GM23338 (cell line): ENCODE data around the gene FOXM1. TPM values are rescaled to one million over a fixed set of nuclear protein-coding genes. Genes with fewer than 3 reads are reported as not detected.

Experiments
- ATAC-seq: fragments of 200-7000 bp; cut with Tn5 transposase; 3 replicates; pipeline ENCODE4 v1.9.1; 2020
- DNase-seq: peaks from one replicate; pipeline ENCODE4 v3.0.0-alpha.2; 2015; ENCODE audit warnings: low spot score
- H2AFZ ChIP-seq: fragments of 200-600 bp; sonication (generic); 2 replicates; pipeline ENCODE4 v1.8.0; 2016; ENCODE audit warnings: antibody characterized with exemption, mild to moderate bottlenecking, moderate library complexity
- H3F3A ChIP-seq: fragments of 200-600 bp; sonication (generic); replicated peaks from 2 replicates; pipeline ENCODE4 v1.8.0; 2017; ENCODE audit warnings: antibody characterized with exemption, mixed run types, low read depth
- H3K27ac ChIP-seq: fragments of 200-600 bp; sonication (generic); 2 replicates; pipeline ENCODE4 v1.6.1; 2016; ENCODE audit warnings: low read depth
- H3K27me3 ChIP-seq: fragments of 200-600 bp; sonication (generic); 2 replicates; pipeline ENCODE4 v1.8.0; 2016; ENCODE audit warnings: mild to moderate bottlenecking, mixed run types, moderate library complexity; ENCODE audit not compliant: insufficient read depth
- H3K36me3 ChIP-seq: fragments of 200-600 bp; sonication (generic); 2 replicates; pipeline ENCODE4 v1.8.0; 2016; ENCODE audit warnings: mild to moderate bottlenecking; ENCODE audit not compliant: insufficient read depth
- H3K4me1 ChIP-seq: fragments of 200-600 bp; sonication (generic); 2 replicates; pipeline ENCODE4 v1.8.0; 2016; ENCODE audit warnings: mild to moderate bottlenecking, moderate library complexity; ENCODE audit not compliant: insufficient read depth
- H3K4me2 ChIP-seq: fragments of 200-600 bp; sonication (generic); 2 replicates; pipeline ENCODE4 v1.7.1; 2017; ENCODE audit warnings: mixed run types
- H3K4me3 ChIP-seq: fragments of 200-600 bp; sonication (generic); 2 replicates; pipeline ENCODE4 v1.6.1; 2016; ENCODE audit warnings: mixed run types
- H3K79me2 ChIP-seq: fragments of 200-600 bp; sonication (generic); replicated peaks from 2 replicates; pipeline ENCODE4 v1.8.0; 2017; ENCODE audit warnings: mild to moderate bottlenecking; ENCODE audit not compliant: insufficient read depth
- H3K9me2 ChIP-seq: fragments of 200-600 bp; sonication (generic); 2 replicates; pipeline ENCODE4 v1.8.0; 2017; ENCODE audit not compliant: insufficient read depth
- H4K20me1 ChIP-seq: fragments of 200-600 bp; sonication (generic); replicated peaks from 2 replicates; pipeline ENCODE4 v1.8.0; 2017; ENCODE audit warnings: mild to moderate bottlenecking; ENCODE audit not compliant: insufficient read depth
- H3K27ac Mint-ChIP-seq: 2 replicates; pipeline ENCODE4 v1.8.0; 2020; ENCODE audit warnings: inconsistent platforms, mild to moderate bottlenecking, moderate library complexity, mixed read lengths
- H3K27me3 Mint-ChIP-seq: 3 replicates; pipeline ENCODE4 v1.8.0; 2022; ENCODE audit warnings: low read depth, mild to moderate bottlenecking, moderate library complexity, mixed read lengths, inconsistent platforms; ENCODE audit not compliant: insufficient read depth, poor library complexity
- H3K36me3 Mint-ChIP-seq: 3 replicates; pipeline ENCODE4 v1.8.0; 2021; ENCODE audit warnings: low read depth, mild to moderate bottlenecking, inconsistent platforms, moderate library complexity, mixed read lengths
- H3K4me1 Mint-ChIP-seq: 3 replicates; pipeline ENCODE4 v1.8.0; 2020; ENCODE audit warnings: mild to moderate bottlenecking, inconsistent platforms, mixed read lengths
- H3K4me3 Mint-ChIP-seq: 3 replicates; pipeline ENCODE4 v1.8.0; 2021; ENCODE audit warnings: moderate library complexity, mild to moderate bottlenecking, inconsistent platforms, mixed read lengths
- H3K9me3 Mint-ChIP-seq: 3 replicates; pipeline ENCODE4 v1.8.0; 2020; ENCODE audit warnings: moderate library complexity, mild to moderate bottlenecking, inconsistent platforms, mixed read lengths
- CREB1 ChIP-seq: fragments of 250-450 bp; sonication (Bioruptor Pico); IDR thresholded peaks from 2 replicates; pipeline ENCODE4 v1.5.0; 2020; ENCODE audit warnings: low read depth, mild to moderate bottlenecking, moderate library complexity
- EZH2 ChIP-seq: fragments of 200-600 bp; sonication (generic); IDR thresholded peaks from one replicate; pipeline ENCODE4 v1.8.0; 2017; ENCODE audit warnings: antibody characterized with exemption, mild to moderate bottlenecking, low read depth; ENCODE audit not compliant: unreplicated experiment
- EZH2phosphoT487 ChIP-seq: fragments of 200-600 bp; sonication (generic); IDR thresholded peaks from one replicate; pipeline ENCODE4 v1.8.1; 2018; ENCODE audit warnings: antibody characterized with exemption; ENCODE audit not compliant: unreplicated experiment
- JUNB ChIP-seq: IDR thresholded peaks from one replicate; pipeline ENCODE4 v1.6.1; 2016; ENCODE audit warnings: antibody characterized with exemption; ENCODE audit not compliant: unreplicated experiment
- NANOG ChIP-seq: IDR thresholded peaks from 2 replicates; pipeline ENCODE4 v1.6.1; 2016; ENCODE audit warnings: antibody characterized with exemption, borderline replicate concordance
- POLR2AphosphoS5 ChIP-seq: IDR thresholded peaks from 2 replicates; pipeline ENCODE4 v1.6.1; 2016; ENCODE audit warnings: antibody characterized with exemption, low read depth
- ZNF114 ChIP-seq: fragments of 250-450 bp; sonication (Bioruptor Pico); IDR thresholded peaks from 2 replicates; pipeline ENCODE4 v1.5.0; 2020; ENCODE audit warnings: mild to moderate bottlenecking, moderate library complexity
- polyA plus RNA-seq: library from polyadenylated mRNA; unstranded; fragments of >200 nt; fragmentation: Nextera tagmentation; extraction: Ambion mirVana; gene quantifications from 2 replicates; pipeline ENCODE4 v1.2.1, GENCODE V29; 2016
- total RNA-seq: library from RNA; depleted of rRNA; stranded (reverse); fragments of >200 nt; shearing (Covaris generic); gene quantifications from 2 replicates; pipeline ENCODE4 v1.2.3, GENCODE V29; 2014
- TF ChIP-seq, protein P1 (sequence below): IDR thresholded peaks from one replicate; pipeline ENCODE4 v1.6.1; 2018; ENCODE audit warnings: antibody characterized with exemption; ENCODE audit not compliant: unreplicated experiment
- TF ChIP-seq, protein P2 (sequence below), 2 experiments: fragments of 200-600 bp in 1 of 2; sonication (generic) in 1 of 2; conservative IDR thresholded peaks; 2 replicates each; pipeline versions ENCODE4 v1.5.1 to v1.6.1; 2016 to 2017; ENCODE audit warnings: antibody characterized with exemption in 2 of 2, low read depth in 2 of 2, mild to moderate bottlenecking in 2 of 2, moderate library complexity in 1 of 2
- TF ChIP-seq, protein P3 (sequence below): IDR thresholded peaks from 2 replicates; pipeline ENCODE4 v1.6.1; 2016; ENCODE audit warnings: antibody characterized with exemption

FOXM1 gene
- total and polyA plus RNA-seq, 2 experiments from 2014 or later: 31.0 to 98.1 TPM

DNA sequence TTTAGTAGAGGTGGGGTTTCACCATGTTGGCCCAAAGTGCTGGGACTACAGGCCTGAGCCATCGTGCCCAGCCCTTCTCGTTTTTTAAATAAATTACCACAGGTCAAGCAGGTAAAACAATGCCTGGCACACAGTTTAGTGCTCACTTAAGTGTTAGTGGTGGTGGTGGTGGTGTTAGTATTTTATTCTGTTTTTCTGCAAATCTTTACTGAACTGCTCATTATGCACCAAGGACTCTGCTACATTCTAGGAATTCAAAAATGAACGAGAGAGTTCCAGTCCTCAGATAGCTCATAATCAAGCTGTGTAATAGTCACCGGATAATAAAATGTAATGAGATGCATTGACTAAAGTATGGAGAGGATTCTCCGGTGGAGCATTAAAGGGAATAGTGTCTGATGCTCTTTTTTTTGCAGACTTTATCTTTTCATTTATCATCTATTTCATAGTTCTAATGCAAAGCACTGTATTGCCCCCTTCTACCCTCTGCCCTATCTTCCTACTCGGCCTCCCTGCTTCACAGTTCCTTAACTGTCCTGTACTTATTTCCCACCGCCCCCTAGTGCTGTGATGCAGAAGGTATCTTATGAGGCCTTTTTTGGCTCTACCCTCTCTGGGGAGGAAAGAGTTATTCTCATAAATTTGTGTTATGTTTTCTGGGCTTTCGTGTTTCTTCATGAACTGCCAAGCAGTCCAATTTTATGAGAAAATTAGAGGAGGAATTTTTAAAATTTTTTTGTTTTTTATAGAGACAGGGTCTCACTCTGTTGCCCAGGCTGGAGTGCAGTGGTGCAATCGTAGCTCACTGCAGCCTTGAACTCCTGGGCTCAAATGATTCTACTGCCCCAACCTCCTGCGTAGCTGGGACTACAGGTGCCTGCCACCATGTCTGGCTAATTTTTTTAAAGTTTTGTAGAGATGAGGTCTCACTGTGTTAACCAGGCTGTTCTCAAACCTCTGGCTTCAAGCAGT, 63.5 kb downstream of the FOXM1 start:
- no peaks in the 10 kb centered on the region for H3K9me2 ChIP-seq
- peak; percentile 84 for DNase-seq
- 0 out of 2 replicates have a peak, but pooled peaks cover 8% of the 10 kb centered on the region for H3K36me3 ChIP-seq
- Mint-ChIP-seq H3K27me3 (peaks cover 6% of the 10 kb centered on the region), H3K9me3 (no peaks in the 10 kb centered on the region), H3K4me3 (peak overlapping the region; percentile 100), H3K27ac (peak overlapping the region; percentile 100), H3K36me3 (peaks cover 17% of the 10 kb centered on the region), H3K4me1 (peaks cover 12% of the 10 kb centered on the region)
- peak overlapping the region; percentile 64 for H3K27ac ChIP-seq
- H3K27me3 ChIP-seq: no peaks in the 10 kb centered on the region
- H3K79me2 ChIP-seq: peaks cover 31% of the 10 kb centered on the region
- no peak for TF ChIP-seq JUNB
- TF ChIP-seq, protein P1, sequence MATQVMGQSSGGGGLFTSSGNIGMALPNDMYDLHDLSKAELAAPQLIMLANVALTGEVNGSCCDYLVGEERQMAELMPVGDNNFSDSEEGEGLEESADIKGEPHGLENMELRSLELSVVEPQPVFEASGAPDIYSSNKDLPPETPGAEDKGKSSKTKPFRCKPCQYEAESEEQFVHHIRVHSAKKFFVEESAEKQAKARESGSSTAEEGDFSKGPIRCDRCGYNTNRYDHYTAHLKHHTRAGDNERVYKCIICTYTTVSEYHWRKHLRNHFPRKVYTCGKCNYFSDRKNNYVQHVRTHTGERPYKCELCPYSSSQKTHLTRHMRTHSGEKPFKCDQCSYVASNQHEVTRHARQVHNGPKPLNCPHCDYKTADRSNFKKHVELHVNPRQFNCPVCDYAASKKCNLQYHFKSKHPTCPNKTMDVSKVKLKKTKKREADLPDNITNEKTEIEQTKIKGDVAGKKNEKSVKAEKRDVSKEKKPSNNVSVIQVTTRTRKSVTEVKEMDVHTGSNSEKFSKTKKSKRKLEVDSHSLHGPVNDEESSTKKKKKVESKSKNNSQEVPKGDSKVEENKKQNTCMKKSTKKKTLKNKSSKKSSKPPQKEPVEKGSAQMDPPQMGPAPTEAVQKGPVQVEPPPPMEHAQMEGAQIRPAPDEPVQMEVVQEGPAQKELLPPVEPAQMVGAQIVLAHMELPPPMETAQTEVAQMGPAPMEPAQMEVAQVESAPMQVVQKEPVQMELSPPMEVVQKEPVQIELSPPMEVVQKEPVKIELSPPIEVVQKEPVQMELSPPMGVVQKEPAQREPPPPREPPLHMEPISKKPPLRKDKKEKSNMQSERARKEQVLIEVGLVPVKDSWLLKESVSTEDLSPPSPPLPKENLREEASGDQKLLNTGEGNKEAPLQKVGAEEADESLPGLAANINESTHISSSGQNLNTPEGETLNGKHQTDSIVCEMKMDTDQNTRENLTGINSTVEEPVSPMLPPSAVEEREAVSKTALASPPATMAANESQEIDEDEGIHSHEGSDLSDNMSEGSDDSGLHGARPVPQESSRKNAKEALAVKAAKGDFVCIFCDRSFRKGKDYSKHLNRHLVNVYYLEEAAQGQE: no peak
- no peak for TF ChIP-seq EZH2
- TF ChIP-seq, protein P2, sequence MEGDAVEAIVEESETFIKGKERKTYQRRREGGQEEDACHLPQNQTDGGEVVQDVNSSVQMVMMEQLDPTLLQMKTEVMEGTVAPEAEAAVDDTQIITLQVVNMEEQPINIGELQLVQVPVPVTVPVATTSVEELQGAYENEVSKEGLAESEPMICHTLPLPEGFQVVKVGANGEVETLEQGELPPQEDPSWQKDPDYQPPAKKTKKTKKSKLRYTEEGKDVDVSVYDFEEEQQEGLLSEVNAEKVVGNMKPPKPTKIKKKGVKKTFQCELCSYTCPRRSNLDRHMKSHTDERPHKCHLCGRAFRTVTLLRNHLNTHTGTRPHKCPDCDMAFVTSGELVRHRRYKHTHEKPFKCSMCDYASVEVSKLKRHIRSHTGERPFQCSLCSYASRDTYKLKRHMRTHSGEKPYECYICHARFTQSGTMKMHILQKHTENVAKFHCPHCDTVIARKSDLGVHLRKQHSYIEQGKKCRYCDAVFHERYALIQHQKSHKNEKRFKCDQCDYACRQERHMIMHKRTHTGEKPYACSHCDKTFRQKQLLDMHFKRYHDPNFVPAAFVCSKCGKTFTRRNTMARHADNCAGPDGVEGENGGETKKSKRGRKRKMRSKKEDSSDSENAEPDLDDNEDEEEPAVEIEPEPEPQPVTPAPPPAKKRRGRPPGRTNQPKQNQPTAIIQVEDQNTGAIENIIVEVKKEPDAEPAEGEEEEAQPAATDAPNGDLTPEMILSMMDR (conservative IDR thresholded peaks at IDR 0.05; ENCODE audit: low read depth in 2 of 2): peak; percentile 83
- H2AFZ ChIP-seq: no peak overlapping the region; the same call in 1 of the 2 replicates
- H3F3A ChIP-seq: no peaks in the 10 kb centered on the region; the same call in 1 of the 2 replicates
- H3K4me2 ChIP-seq: peak overlapping the region; percentile 88
- H3K4me1 ChIP-seq: no peaks in the 10 kb centered on the region
- ATAC-seq: peak; percentile 70
- no peaks in the 10 kb centered on the region for H4K20me1 ChIP-seq
- H3K4me3 ChIP-seq: peak overlapping the region; percentile 60

DNA sequence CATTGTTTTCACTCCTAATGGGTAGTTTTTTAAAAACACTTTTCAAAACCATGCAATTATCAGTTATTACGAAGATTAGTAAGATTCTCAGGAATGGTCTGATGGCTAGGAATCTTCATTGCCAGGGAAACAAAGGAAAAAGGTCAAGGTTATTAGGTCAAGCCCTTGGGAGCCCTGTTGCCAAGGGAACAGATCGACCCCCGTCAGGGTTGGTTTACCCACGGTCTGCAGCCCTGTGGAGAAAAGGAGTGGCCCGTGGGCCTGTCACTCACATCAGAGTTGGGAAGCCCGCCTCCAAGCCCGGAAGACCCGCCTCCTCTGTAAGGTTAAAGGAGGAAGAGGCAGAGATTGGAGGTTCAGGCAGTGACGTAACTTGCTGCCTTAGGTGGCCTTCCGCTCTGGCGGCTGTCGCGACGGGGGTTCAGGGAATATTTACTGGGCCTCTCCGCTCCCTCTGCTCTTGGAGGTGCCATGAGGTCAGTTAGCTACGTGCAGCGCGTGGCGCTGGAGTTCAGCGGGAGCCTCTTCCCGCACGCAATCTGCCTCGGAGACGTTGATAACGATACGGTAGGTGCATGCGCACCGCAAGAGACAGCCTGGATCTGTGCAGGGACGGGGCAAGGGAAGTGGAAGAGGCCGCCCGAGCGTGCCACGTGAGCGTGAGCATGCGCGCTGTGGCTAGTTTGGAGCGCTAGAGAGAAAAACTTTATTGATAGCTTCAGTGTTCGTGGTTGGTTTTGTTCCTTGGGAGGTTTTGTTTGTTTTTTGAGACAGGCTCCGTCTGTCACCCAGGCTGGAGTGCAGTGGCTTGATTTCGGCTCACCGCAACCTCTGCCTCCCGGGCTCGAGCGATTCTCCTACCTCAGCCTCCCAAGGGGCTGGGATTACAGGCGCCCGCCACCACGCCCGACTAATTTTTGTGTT, 64.4 kb downstream of the FOXM1 start, which contains the start of gene ITFG2:
Gene ITFG2 (plus strand): TSS at position 379 of the 924 bp plus-strand sequence. CDS start 93 bp downstream, at position 472.
- Mint-ChIP-seq H3K36me3 (peaks cover 8% of the 10 kb centered on the region), H3K9me3 (no peaks in the 10 kb centered on the region), H3K4me1 (peaks cover 12% of the 10 kb centered on the region), H3K27me3 (peaks cover 6% of the 10 kb centered on the region), H3K4me3 (peak within 1 kb of the TSS; percentile 100), H3K27ac (peak within 1 kb of the TSS; percentile 100)
- no peaks in the 10 kb centered on the region for H3K4me1 ChIP-seq
- peak within 1 kb of the TSS; percentile 64 for H3K27ac ChIP-seq
- H2AFZ ChIP-seq: no peak within 1 kb of the TSS; the same call in 1 of the 2 replicates
- no peaks in the 10 kb centered on the region for H3K9me2 ChIP-seq
- no peaks in the 10 kb centered on the region for H4K20me1 ChIP-seq
- no peaks in the 10 kb centered on the region; the same call in 1 of the 2 replicates for H3F3A ChIP-seq
- ATAC-seq (peak; percentile 96), DNase-seq (peak; percentile 100)
- H3K27me3 ChIP-seq: no peaks in the 10 kb centered on the region
- H3K4me2 ChIP-seq: peak within 1 kb of the TSS; percentile 88
- H3K79me2 ChIP-seq: peaks cover 31% of the 10 kb centered on the region
- H3K4me3 ChIP-seq: peak within 1 kb of the TSS; percentile 60
- H3K36me3 ChIP-seq: 0 out of 2 replicates have a peak, but pooled peaks cover under 1% of the 10 kb centered on the region
- TF ChIP-seq JUNB (no peak), POLR2AphosphoS5 (peak; percentile 99), EZH2phosphoT487 (no peak), CREB1 (CRISPR knock-in tag) (peak; percentile 87), EZH2 (no peak), NANOG (no peak), ZNF114 (CRISPR knock-in tag) (no peak)
- TF ChIP-seq, protein P3, sequence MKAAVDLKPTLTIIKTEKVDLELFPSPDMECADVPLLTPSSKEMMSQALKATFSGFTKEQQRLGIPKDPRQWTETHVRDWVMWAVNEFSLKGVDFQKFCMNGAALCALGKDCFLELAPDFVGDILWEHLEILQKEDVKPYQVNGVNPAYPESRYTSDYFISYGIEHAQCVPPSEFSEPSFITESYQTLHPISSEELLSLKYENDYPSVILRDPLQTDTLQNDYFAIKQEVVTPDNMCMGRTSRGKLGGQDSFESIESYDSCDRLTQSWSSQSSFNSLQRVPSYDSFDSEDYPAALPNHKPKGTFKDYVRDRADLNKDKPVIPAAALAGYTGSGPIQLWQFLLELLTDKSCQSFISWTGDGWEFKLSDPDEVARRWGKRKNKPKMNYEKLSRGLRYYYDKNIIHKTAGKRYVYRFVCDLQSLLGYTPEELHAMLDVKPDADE: peak; percentile 77; the same call in 1 of the 2 replicates
- TF ChIP-seq, protein P2 (conservative IDR thresholded peaks at IDR 0.05; ENCODE audit: low read depth in 2 of 2): no peak
